ENCODE data around the gene FOXA3.
A peak's percentile ranks its signal among the peaks of the same experiment; 100 is the strongest.
"Not testable (repeated sequence)": the region's sequence is repeated elsewhere in the genome, so short reads cannot be mapped to it uniquely, and the experiment has no call there.

The FOXA3 gene

DNA sequence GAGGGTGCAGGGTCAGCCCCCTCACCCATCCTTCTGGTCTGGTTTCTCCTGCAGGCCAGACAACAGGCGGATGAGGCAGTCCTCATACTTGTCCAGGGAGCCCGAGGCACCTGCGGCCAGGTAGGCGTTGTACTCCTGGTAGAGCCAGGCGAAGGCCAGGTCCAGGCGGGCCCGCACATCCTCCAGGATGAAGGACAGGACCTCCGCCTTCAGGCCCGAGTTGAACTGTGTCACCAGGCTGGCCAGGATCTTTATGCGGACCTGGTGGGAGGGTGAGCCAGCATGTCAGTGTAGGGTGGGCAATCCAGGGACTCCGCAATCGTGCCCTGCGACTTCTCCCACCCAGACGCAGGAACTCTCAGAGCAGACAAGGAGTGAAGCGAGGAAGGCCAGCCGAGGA is 35.2 kb upstream of the FOXA3 start:
- no peak for DNase-seq

DNA sequence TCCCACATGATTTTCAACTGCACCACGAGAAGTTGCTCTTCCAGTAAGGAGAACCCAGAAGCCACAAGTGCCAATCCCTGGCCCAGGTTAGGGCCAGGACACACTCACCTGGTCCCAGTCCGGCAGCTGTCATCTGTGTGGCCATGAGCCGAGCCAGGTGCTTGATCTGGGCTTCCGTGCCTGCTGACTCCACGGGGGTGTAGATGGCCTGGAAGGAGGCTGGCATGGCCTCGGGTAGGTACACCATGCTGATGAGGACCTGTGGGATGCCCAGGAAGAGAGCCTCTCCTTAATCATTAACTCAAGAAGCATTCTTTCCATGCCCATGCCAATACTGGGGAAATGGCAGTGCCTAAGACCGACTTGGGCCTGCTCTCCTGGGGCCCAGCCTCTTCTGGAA is 29.2 kb upstream of the FOXA3 start:
- DNase-seq, result no peak

DNA sequence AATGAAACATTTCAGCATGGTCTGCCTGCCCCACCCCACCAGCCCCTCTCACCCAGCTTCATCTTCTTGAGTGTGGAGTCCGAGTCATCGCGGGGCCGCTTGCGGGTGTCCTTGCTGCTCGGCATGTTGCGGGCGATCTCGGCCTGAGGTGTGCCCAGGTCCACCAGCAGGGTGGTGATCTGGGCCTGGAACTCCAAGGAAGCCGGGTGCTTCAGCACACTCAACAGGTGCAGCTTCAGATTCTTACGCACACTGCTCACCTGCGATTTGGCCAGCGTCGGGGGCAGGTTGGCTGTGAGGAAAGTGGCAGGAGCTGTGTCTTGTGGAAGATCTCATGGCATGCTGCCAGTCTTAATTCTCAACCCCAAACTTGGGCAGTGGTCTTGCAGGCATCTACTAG is 21.9 kb upstream of the FOXA3 start:
- no peak for DNase-seq

DNA sequence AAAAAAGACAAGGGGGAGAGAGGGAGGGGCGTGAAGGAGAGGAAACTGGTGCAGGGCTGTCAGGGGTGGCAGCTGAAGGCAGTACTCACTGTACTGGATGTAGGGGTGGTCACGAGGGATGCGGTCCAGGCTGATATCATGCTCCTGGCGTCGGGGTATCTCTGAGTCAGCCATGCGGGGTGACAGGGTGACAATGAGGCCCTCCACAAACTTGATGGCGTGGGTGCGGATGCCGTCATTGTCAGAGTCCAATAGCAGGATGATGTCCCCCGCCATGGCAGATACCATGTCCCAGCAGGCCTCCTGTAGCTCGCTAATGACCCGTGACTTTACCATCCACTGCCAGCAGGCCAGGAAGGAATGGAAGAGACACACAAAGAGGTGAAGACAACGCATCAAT is 16.5 kb upstream of the FOXA3 start:
- no peak for DNase-seq

DNA sequence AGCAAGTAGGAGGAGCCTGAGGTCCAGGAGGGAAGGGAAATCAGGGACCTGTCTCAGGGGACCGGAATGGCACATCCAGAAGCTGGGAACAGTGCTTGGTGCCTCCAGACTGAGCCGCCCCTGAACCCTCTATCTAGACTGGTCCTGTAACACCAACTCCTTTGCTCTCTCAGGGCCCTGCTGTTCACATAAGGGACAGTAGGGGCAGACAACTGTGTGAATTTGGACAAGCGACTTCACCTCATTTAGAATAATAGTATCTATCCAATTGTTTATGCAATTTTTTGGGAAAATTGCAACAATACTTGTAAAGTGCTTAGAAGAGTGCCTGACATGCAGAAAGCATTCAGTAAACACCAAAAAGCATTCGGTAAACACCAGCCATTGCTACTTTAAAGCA is 15.2 kb upstream of the FOXA3 start:
- no peak for DNase-seq

DNA sequence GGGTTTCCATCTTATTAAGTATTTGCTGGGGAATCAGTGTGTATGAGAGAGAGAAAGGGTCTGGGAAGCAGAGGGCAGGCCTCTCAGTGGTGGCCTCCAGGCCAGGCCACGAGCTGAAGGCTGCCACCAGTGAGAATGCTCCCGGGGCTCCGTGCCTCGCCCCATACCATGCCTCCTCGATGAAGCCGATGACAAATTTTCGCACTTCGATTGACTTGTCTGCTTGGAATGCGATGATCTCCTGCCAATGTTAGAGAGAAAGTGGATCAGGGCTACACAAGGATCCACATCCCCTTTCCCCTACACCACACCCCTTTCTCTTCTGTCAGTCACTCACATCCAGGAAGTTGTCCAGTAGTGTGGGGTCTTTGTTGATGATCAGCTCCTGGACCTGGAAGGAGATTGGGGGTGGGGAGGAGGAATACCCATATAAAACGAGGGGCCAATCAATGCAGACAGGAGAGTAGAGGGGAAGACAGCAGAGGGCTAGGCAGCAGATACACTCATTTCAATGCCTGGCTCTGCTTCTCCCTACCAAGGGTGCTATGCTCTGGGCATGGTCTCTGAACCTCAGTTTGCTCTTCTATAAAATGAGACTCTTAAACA is 11.9 kb upstream of the FOXA3 start:
- no peak for DNase-seq

DNA sequence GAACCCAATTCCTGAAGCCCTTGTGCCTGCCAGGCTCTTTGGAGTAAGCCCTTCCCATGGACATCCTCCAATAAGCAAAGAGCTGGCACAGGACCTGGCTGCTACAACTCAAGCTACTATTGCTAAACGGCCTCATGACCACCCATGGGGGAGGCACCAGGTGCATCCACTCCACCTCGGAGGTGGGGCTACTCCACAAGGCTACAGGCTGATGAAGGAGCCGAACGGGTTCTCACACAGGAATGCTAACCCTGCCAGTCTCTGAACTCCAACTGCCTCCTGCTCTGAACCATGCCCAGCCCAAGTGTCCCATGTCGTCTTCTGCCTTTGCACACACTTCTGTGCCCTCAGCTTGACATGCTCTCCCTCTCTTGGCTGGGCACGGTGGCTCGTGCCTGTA is 11.1 kb upstream of the FOXA3 start:
- no peak for DNase-seq

DNA sequence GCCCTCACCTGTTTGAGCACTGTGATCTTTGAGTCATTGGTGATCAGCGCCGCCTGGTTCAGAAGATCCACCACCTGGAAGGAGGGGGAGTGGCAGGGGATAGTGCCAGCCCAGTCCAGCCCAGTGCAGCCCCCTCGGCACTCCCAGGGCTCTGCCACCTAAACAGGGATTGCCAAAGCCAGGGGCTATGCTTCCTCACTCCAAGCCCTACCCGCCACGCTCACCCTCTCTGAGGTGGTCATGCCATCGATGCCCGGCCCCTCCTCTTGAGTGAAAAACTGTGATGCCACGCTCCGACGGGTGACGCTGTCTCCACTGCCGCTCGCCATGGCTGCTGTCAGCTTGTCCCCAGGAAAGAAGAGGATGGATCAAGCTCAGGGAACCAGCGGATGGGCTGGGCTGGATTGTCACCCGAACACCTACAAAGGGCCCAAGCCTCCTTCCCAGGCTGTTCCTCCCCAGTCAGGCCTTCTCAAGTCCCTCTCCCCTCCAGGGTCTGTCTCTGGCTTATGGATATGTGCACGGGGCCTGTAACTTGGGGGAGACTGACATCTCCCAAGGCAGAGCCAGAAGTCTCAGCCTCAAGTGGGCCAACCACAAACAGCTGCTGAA is 9.9 kb upstream of the FOXA3 start:
- DNase-seq, result no peak

DNA sequence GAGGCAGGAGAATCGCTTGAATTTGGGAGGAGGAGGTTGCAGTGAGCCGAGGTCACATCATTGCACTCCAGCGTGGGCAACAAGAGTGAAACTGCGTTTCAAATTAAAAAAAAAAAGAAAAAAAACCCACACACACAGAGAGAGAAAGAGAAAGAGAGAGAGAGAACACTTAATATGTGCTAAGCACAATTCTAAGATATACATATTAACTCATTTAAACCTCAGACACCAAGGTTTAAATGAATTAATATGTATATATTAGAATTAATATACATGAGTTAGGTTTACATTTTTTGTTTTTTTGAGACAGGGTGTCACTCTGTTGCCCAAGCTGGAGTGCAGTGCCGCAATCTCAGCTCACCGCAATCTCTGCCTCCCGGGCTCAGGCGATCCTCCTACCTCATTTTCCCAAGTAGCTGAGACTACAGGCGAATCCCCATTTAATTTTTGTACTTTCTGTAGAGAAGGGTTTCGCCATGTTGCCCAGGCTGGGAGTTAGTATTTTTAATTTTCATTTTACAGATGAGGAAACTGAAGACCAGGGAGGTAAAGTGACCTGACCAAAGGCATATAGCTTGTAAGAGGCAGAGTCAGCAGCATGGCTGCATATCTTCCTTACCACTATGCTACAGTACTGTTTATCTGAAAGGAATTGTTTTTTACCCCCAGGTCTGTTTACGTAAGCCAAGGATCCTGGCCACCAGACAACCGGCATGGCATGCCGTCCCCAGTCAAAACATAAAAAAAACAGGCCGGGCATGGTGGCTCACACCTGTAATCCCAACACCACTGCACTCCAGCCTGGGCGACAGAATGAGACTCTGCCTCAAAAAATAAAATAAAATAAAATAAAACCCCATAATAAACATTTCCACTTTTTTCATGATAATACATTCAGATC is 3.5 kb upstream of the FOXA3 start:
- no peak for DNase-seq

DNA sequence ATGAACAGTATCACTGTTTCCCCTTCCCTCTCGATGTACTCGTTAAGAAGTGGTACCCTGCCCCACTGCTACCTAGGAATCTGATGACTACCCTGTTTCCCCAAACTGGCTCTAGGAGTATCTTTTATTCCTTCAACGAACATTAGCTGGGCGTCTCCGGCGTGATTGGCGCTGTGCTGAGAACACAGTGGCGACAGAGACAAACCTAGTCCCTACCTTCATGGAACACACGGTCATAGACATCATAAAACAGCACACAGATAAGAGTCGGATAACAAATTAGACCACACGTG is 1.9 kb upstream of the FOXA3 start:
- no peak for DNase-seq

DNA sequence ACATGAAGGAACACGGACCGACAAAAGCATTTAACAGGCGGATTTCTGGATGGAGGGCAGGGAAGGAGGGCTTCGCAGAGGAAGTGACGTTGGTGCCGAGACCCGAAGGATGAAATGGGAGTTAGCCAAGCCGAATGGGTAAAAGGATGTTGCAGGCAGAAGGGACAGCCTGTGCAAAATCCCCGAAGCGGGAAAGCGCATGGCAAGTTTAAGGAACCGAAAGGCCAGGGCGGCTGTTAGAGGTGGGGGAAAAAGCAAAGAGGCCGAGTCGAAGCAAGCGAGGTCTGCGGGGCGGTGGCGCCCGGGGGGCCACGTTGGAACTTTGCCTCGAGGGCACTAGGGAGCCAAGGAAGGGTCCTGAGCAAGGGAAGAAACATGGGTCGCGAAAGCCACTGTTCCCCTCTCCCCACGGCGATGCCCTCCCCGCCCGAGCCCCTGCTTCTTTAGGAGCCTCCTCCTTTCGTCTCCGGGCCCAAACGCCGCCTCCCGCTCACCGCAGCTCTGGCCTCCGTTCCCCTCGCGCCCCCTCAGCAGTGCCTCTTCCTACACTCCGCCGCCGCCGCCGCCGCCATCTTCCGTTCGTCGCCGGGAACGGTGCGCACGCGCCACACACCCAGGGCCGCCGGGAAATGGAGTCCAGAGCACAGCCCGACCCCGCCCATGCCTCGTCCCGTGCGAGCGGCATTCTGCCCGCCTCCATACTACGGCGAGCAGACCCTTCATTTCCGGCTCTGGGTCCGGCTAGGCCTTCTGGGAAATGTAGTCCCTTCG is 1.4 kb upstream of the FOXA3 start, which contains the start of gene SYMPK:
Gene SYMPK (minus strand): TSS at position 584 of the 771 bp plus-strand sequence. CDS start 8,652 bp downstream, outside the sequence.
- DNase-seq, result peak; percentile 96

DNA sequence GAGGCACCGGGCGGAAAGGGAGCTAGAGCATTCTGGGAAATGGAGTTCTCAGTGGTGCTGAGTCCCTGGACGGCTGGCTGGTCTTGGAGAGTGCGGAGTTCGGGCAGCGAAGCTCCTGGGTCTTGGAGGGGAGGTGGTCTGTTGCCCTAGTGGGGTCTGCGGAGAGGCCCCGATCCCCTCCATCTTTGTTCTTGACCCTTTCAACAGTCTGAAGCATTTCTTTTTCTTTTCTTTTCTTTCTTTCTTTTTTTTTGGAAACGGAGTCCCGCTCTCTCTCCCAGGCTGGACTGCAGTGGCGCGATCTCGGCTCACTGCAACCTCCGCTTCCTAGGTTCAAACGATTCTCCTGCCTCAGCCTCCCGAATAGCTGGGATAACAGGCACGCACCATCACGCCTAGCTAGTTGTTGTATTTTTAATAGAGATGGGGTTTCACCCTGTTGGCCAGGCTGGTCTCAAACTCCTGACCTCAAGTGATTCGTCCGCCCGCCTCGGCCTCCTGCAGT is 739 bp upstream of the FOXA3 start:
- no peak for DNase-seq

DNA sequence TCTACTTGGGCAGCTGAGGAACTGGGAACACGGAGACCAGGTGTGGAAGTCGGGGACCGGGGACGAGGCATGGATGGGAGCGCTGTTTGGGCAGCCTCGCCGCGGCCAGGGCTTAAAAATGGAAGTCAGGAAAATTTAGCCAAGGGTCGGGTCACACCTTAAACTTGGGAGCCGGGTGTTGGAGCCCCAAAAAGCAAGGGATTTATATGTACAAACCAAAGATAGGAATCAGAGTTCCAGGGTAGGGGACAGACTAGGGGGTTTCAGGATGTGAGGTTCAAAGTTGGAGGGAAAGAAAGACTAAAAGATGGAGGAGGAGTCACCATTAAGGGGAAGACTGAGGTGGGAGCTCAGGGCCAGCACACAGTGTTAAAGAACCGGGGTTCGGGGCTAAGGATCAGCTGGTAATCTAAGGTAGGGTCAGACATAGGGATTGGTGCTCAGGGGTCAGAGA is 530 bp downstream of the FOXA3 start:
- DNase-seq, result no peak

DNA sequence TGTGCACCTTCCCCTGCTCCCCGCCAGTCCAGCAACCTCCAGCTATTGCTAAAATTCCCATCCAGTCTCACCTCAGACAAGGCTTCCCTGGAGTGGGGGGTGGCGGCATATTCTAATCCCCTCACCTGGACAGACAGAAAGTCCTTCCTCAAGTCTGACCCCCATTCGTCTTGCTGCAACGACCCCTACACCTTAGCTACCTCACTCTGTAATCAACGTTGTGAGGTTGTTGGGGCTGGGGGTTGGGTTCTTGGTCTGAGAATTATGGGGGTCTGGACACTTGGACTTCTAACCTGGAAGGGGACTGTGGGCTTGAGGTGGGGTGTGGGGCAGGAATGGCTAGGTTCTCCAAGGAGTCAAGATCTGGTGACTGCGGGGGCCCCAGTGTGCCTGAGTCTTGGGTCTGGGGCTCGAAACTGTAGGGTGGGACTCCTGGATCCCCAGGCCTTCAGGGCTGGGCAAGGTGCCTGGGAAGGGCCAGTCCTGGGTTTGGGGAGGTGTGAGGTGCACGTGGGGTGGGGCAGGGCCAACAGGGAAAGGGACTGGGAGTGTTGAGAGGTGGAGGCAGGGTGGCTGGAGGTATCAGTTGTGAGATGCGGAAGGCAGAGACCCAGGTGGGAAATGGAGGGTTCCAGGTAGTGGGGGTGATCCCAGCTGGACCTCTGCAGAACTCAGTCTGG is 1.3 kb downstream of the FOXA3 start:
- DNase-seq, result no peak

DNA sequence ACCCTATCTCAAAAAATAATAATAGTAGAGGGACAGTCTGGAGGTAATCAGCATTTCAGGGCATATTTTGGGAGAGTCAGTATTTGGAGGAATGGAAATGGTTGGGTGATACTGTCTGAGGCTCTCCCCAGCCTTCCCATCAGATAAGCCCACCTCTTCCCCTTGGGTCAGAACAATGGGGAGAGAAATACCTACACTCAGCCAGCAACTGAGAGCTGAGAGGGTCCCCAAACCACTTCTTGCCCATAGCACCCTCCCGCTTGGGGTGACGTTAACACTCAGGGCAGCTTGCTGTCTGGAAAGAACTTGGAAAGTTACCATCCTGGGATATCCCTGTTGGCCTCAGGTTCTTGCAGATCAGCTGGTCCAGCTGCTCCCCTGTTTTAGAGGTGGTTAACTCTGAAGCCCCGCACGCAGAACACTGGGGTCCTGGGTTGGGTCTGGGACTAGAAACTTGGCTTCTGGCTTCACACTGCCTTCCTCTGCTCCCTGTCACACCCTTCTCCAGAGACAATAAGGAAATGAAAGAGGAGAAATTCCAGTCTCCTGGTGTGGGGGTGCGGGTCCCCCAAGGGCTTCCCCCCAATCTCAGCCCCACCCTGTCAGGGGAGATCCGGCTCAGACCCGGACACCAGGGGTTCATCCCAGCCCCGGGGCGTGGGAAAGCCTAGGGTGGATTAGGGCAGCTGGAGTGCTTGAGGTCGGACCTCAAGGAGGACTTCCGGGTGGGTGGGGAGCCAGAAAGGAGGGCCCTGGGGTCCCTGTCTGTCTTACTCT is 2.5 kb downstream of the FOXA3 start:
- no peak for DNase-seq

DNA sequence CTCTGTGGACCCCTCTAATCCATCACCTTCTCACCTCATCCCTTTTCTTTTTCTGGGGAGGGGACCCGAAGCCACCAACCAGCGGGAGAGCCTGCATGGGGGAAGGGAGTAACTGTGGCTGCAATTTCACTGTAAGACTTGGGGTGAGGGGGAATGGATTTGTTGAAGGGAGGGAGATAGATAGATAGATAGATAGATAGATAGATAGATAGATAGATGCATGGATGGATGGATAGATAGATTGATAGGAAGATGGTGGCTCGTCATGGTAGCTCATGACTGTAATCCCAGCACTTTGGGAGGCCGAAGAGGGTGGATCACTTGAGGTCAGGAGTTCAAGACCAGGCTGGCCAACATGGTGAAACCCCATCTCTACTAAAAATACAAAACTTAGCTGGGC is 3.1 kb downstream of the FOXA3 start:
- DNase-seq, result not testable (repeated sequence)

DNA sequence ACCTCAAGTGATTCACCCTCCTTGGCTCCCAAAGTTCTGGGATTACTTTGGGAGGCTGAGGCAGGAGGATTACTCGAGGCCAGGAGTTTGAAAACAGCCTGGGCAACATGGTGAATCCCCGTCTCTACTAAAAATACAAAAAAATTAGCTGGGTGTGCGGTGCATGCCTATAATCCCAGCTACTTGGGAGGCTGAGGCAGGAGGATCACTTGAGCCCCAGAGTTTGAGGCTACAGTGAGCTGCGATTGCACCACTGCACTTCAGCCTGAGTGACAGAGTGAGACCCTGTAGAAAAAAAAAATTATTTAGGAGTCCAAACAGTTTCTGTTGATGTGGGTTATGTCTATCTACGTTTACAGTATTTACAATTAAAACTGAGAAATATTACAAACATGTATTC is 6.7 kb downstream of the FOXA3 start:
- no peak for DNase-seq

DNA sequence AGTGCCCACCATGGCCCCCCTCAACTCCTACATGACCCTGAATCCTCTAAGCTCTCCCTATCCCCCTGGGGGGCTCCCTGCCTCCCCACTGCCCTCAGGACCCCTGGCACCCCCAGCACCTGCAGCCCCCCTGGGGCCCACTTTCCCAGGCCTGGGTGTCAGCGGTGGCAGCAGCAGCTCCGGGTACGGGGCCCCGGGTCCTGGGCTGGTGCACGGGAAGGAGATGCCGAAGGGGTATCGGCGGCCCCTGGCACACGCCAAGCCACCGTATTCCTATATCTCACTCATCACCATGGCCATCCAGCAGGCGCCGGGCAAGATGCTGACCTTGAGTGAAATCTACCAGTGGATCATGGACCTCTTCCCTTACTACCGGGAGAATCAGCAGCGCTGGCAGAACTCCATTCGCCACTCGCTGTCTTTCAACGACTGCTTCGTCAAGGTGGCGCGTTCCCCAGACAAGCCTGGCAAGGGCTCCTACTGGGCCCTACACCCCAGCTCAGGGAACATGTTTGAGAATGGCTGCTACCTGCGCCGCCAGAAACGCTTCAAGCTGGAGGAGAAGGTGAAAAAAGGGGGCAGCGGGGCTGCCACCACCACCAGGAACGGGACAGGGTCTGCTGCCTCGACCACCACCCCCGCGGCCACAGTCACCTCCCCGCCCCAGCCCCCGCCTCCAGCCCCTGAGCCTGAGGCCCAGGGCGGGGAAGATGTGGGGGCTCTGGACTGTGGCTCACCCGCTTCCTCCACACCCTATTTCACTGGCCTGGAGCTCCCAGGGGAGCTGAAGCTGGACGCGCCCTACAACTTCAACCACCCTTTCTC is 8.2 kb downstream of the FOXA3 start:
- no peak for DNase-seq

DNA sequence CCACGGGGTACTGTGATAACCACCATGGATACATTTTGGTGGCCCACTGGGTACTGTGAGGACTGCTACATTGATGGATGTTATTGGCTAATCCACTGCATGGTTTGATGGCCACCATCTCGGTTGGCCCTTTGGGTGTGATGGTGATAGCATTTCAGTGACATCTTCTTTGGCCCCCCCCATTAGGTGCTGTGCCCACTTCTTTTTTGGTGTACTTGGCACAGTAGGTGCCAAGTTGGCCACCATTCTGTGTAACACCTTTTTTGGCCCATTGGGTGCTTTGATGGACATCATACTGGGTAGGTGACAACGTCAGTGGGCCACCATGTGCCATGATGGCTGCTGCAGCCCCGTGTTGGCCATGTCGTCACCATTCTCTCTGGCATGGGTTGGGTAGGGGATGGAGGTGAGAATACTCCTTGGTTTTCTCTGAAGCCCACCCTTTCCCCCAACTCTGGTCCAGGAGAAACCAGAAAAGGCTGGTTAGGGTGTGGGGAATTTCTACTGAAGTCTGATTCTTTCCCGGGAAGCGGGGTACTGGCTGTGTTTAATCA is 9.2 kb downstream of the FOXA3 start:
- no peak for DNase-seq

DNA sequence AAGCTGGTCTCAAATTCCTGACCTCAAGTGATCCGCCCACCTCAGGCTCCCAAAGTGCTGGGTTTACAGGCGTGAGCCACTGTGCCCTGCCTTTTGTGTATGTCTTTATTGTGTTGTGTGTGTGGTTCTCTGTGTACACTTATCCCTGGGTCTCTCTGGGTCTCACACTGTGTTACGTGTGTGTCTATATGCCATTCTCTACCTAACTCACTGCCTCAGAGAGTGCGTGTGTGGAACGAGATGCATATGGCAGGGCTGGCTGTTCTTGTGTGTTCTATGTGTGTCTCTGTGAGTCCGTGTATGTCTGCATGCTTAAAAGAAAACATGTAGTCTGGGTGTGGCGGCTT is 10.5 kb downstream of the FOXA3 start:
- DNase-seq, result no peak

DNA sequence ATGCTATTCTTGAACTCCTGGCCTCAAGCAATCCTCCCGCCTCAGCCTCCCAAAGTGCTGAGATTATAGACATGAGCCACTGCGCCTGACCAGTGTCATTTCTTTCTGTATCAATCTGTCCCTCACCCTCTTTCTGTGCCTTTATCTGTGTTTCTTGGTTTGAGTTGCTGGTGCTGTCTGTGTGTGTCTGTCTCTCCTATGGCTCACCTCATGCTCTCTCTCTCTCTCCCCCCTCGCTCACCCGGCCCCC is 12.0 kb downstream of the FOXA3 start:
- no peak for DNase-seq
